HG03439 (cell line): Measurements from ENCODE around the gene PNKD.

Source experiments
- ATAC-seq: cut with Tn5 transposase; IDR thresholded peaks from one replicate; pipeline ENCODE4 v1.9.1; 2021; ENCODE audit warnings: mild to moderate bottlenecking, moderate library complexity; ENCODE audit not compliant: unreplicated experiment

PNKD gene

DNA sequence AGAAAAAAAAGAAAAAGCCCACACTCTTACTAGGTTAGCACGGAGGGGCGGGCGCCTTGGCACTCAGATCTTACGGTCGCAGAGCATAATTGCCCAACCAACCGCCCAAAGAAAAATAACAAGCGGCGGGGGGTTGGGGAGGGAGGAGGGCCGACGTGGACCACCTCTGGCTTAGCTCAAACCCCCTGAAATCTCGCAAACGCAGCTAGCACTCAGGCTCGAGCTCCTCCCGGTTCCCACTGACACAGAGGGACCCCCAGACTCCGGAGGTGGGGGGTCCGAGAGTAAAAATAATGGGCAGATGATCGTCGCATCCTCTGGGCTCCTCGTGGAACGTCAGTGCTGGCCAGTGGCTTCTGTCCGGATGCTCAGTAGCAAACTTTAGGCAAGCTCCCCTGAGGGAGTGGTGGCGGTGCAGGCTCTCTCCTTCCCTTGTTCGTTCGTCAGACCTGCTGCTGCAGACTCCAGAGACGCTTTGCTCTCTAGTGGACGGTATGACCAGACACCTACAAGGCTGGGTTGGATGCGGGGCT, 98.4 kb downstream of the PNKD start:
- ATAC-seq, result no peak

DNA sequence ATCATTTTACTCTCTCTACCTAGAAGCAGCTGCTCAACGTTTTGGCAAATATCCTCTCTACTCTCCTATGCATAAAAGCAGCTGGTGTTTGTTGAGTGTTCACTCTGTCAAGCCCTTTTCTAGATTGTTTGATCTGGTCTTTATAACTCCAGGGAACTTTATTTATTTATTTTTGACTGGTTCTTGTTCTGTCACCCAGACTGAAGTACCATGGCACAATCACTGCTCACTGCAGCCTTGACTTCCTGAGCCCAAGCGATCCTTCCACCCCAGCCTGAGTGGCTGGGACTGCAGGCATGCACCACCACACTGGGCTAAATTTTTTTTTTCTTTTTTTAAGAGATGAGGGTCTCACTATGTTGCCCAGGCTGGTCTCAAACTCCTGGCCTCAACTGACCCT, 99.0 kb downstream of the PNKD start:
- ATAC-seq, result no peak

DNA sequence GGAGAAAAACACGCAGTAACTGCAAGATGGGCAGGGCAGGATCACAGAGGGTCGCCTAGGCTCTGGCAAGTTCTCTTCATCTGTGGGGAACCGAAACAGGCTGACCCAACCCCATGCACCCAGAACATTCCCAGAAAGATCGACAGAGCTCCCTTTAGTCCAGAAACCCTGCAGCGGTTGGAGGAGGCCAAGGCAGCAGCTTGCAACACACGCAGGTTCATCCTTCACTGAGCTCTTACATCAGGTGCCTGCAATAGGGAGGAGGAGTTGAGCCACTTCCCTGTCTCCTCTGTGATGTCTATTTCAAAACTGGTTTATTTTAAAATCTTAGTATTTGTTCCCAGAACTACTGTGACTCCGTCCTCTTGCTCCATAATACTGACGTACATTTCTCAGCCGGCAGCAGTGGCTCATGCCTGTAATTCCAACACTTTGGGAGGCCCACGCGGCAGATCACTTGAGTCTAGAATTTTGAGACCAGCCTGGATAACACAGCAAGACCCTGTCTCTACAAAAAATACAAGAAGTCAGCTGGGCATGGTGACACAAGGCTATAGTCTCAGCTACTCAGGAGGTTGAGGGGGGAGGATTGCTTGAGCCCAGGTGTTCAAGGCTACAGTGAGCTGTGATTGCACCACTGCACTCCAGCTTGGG, 100.2 kb downstream of the PNKD start:
- no peak for ATAC-seq

DNA sequence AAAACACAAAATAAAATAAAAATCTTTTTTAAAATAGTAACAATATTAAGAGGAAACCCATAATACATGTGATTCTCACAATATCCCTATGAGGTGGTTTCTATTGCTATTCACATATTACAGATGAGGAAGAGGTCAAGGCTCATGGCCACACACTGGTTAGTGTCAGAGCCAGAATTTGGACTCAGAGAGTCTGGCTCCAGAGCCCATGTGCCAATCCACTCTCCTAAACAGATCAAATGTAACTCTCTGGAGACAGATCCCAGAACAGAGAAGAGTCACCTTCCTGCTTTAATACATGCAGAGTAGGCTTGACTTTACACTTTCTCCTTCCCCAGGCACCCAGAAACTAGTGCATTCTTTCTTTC, 101.6 kb downstream of the PNKD start:
- no peak for ATAC-seq

DNA sequence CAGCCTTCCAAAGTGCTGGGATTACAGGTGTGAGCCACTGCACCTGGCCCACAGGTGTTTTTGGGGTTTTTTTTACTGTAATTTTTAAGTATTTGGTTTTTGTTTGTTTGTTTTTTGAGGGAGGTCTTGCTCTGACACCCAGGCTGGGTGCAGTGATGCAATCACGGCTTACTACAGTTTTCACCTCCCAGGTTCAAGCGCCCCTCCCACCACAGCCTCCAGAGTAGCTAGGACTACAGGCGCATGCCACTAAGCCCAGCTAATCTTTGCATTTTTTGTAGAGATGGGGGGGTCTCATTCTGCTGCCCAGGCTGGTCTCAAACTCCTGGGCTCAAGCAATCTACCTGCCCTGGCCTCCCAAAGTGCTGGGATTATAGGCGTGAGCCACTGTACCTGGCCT, 104.5 kb downstream of the PNKD start:
- ATAC-seq, result no peak

- ATAC-seq, result no peak
These were observed 104.9 kb downstream of the PNKD start for GRCh38 chr2:218375212-218375611.

DNA sequence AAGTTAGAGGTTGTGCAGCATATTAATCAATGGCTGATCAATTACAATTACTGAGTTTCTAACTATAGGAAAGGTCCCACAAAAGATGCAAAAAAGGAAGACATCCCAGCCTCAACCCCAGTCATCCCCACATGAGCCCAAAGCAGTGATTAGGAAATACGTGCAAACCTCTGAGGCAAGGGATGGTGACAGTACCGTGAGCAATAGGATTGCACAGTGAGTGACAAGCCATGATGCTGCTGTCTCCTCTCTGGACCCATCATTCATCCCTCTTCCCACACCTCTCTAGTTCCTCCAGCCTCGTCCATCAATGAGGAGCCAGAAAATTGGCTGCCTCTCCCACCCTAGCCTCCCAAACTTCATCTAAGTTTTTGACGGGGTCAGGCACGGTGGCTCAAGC, 107.7 kb downstream of the PNKD start:
- no peak for ATAC-seq

DNA sequence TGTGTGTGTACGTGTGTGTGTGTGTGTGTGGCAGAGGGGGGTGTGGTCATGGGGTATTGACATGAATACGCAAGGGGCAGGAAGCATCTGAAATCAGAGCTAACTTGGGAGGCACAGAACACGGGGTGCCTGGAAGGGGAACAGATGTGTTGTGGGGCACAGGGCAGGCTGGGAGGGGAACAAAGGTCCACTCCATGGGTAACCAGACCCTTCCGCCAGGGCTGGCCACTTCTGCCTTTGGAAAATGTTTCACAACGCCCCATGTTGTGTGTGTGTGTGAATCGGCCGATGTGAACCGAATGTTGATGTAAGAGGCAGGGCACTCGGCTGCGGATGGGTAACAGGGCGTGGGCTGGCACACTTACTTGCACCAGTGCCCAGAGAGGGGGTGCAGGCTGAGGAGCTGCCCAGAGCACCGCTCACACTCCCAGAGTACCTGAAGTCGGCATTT, 111.6 kb downstream of the PNKD start, which contains the start of gene SLC11A1:
TSS of gene SLC11A1 (plus strand) at position 358 of the 451 bp plus-strand sequence. CDS start 96 bp downstream, outside the sequence.
- no peak for ATAC-seq

DNA sequence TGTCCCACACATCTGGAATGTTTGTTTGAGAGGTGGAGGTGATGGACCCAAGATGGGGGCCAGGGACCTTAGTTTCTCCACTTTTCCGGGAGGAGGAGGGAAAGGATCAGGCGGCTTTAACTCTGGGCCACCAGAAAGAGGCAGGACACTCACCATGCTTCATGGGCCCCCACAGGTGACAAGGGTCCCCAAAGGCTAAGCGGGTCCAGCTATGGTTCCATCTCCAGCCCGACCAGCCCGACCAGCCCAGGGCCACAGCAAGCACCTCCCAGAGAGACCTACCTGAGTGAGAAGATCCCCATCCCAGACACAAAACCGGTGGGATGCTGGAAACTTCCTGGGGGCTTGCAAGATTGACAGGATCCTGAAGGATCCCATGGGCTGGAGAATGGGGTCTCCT, 112.5 kb downstream of the PNKD start:
- ATAC-seq, result no peak

- no peak for ATAC-seq
These were observed 113.7 kb downstream of the PNKD start for GRCh38 chr2:218383892-218384519.

- ATAC-seq, result no peak
These were observed 114.7 kb downstream of the PNKD start for GRCh38 chr2:218384975-218385374.

DNA sequence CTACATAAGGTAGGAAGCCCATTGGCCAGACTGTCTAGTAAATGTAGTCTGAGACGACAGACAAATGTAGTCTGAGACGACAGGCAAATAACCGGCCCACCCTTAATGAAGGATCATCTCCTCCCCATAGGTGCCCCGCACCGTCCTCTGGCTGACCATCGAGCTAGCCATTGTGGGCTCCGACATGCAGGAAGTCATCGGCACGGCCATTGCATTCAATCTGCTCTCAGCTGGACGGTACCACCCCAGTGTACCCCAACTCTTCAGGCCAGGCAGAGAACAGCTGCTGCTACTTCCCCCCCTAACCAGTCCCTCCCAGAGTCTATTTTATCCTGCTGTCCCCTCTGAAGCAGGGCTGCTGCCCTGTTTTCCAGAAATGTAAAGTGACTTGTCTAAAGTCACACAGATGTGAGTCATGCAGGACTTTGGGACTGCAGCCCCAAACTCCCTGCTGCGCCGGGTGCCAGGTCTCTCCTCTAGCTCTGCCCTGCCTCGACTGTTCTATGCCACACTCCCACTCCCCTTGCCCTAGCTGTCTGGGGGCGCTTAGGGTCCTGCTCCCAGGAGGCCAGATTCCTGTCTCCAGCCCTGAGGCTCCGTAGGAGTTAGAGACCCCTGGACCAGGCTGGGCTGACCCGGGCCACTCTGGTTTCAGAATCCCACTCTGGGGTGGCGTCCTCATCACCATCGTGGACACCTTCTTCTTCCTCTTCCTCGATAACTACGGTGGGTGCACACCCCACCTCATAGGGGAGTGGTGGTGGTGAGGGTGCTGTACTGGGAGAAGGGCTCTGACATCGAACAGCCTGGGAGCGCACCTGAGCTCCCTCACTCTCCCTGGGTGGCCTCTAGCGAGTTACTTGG, 116.4 kb downstream of the PNKD start:
- no peak for ATAC-seq

- ATAC-seq, result no peak
These were observed 117.3 kb downstream of the PNKD start for GRCh38 chr2:218387369-218388194.

- ATAC-seq, result no peak
These were observed 119.2 kb downstream of the PNKD start for GRCh38 chr2:218389333-218390150.

GRCh38 chr2:218391202-218391601, 120.9 kb downstream of the PNKD start:
- ATAC-seq, result no peak

DNA sequence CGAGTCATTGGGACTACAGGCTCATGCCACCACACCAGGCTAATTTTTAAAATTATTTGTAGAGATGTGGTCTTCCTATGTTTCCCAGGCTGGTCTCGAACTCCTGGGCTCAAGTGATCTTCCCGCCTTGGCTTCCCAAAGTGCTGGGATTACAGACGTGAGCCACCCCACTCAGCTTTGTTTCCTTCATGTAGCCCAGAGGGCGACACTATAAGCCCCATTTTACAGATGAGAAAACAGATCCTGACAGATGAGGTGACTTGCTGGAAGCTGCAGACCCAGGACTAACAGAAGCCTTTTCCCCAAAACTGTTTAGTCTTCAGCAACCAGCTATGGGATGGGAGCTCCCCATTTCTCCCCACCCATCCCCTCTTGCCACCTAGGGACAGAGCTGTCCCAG, 122.1 kb downstream of the PNKD start:
- ATAC-seq, result no peak

DNA sequence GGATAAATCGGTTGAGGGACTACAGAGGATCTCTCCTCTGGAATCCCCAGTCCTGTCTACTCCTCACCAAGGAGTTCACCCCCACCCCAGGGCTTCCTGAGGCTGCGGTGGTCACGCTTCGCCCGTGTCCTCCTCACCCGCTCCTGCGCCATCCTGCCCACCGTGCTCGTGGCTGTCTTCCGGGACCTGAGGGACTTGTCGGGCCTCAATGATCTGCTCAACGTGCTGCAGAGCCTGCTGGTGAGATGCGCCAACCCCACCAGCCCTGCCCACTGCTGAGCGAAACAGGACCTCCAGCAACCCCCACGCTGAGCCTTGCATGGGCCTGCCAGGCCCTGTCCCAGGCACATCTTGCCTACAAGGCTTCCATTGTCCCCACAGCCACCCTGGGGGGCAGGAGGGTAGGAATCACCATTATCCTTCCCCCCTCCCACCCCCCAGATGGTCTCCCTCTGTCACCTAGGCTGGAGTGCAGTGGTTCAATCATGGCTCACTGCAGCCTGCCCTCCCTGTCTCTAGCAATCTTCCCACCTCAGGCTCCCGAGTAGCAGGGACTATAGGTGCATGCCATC, 122.7 kb downstream of the PNKD start:
- no peak for ATAC-seq

DNA sequence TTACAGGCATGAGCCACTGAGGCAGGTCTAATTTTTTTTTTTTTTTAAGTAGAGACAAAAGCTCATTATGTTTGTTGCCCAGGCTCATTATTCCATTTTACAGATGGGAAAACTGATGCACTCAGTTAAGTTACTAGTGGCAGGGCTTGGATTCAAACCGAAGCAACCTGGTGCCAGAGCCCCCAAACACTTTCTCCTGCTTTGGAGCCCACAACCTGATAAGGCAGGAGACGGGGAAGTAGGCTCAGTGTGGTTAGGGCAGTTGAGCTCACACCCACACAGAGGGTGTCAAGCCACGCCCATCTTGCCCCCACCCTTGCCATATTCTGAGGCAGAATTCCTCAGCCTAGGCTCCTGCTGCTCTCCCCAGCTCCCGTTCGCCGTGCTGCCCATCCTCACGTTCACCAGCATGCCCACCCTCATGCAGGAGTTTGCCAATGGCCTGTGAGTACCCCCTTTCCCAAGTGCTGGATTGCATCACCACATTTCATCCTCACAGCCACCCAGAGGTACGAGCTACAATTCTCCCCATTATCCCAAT, 123.5 kb downstream of the PNKD start:
- no peak for ATAC-seq
